Measurements from ENCODE around the gene PDCD4. TPM values are rescaled to one million over a fixed set of nuclear protein-coding genes. Genes with fewer than 3 reads are reported as not detected.
A peak's percentile ranks its signal among the peaks of the same experiment; 100 is the strongest.

Gene PDCD4
- polyA plus RNA-seq, 1 of the 3 experiments (the other 2 are of a cell fraction): 23.3 TPM

DNA sequence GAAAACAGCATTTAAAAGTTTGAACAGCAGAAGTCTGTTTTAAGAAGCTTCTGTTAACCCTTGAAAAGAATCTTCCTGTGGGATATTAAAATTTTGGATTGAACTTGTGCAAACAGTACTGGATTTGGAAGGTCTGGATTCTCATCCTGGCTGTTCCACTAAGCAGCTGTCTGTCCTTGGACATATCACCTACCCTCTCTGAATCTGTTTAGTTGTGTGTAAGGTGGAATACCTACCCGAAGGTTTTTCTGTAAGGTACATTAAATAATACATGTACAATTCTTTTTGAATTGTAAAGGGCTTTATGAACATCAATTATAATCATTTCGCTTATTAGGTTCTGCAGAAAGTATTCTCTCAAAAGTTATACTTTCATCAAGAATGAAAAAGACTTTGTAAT, 2.2 kb downstream of the PDCD4 start:
- Histone ChIP-seq H2AFZ (ENCODE audit: low read depth) (no peak overlapping the region), H3F3A (replicated peaks; ENCODE audit: insufficient read depth) (peaks cover 3% of the 10 kb centered on the region), H3K4me1 (ENCODE audit: control insufficient read depth in 1 of 2, insufficient read depth in 2 of 2, low read depth in 1 of 2, low read length in 1 of 2) (peaks cover 0 to 27% of the 10 kb centered on the region in 2 experiments; a peak in 2 of 4 replicates), H3K9ac (peak overlapping the region; percentile 88; the same call in 1 of the 2 replicates), H3K9me3 (no peaks in the 10 kb centered on the region), H3K27ac (ENCODE audit: low read depth in 2 of 2, low read length in 1 of 2) (peak overlapping the region; percentile 88 to 97; a peak in 3 of 4 replicates), H3K36me3 (replicated peaks in 1 of 2; ENCODE audit: control insufficient read depth in 1 of 2, insufficient read depth in 2 of 2, low read length in 1 of 2) (peaks cover 18 to 30% of the 10 kb centered on the region in 2 experiments), H3K27me3 (ENCODE audit: insufficient read depth) (no peaks in the 10 kb centered on the region), H4K20me1 (ENCODE audit: insufficient read depth) (peaks cover 13% of the 10 kb centered on the region; the same call in 1 of the 2 replicates), H3K79me2 (ENCODE audit: insufficient read depth) (peaks cover 36% of the 10 kb centered on the region), H3K4me2 (peak overlapping the region; percentile 86), H3K9me2 (no peaks in the 10 kb centered on the region), H3K4me3 (ENCODE audit: low read depth in 2 of 2, low read length in 1 of 2) (peak overlapping the region; percentile 74 to 91)
- TF ChIP-seq RXRA (IDR thresholded peaks at IDR 0.05; ENCODE audit: borderline replicate concordance, low read depth): no peak
- TF ChIP-seq MXI1 (IDR thresholded peaks at IDR 0.05; ENCODE audit: low read depth, low read length): no peak
- TF ChIP-seq TCF12 (IDR thresholded peaks at IDR 0.05): no peak
- no peak for TF ChIP-seq SIN3A (IDR thresholded peaks at IDR 0.05; ENCODE audit: borderline replicate concordance, low read depth, low read length)
- TF ChIP-seq, protein P1, sequence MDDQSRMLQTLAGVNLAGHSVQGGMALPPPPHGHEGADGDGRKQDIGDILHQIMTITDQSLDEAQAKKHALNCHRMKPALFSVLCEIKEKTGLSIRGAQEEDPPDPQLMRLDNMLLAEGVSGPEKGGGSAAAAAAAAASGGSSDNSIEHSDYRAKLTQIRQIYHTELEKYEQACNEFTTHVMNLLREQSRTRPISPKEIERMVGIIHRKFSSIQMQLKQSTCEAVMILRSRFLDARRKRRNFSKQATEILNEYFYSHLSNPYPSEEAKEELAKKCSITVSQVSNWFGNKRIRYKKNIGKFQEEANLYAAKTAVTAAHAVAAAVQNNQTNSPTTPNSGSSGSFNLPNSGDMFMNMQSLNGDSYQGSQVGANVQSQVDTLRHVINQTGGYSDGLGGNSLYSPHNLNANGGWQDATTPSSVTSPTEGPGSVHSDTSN (IDR thresholded peaks at IDR 0.05): no peak
- no peak for TF ChIP-seq RFX5 (IDR thresholded peaks at IDR 0.05; ENCODE audit: low read length)
- TF ChIP-seq FOSL2 (IDR thresholded peaks at IDR 0.05; ENCODE audit: borderline replicate concordance, low read depth): no peak
- TF ChIP-seq, protein P2, sequence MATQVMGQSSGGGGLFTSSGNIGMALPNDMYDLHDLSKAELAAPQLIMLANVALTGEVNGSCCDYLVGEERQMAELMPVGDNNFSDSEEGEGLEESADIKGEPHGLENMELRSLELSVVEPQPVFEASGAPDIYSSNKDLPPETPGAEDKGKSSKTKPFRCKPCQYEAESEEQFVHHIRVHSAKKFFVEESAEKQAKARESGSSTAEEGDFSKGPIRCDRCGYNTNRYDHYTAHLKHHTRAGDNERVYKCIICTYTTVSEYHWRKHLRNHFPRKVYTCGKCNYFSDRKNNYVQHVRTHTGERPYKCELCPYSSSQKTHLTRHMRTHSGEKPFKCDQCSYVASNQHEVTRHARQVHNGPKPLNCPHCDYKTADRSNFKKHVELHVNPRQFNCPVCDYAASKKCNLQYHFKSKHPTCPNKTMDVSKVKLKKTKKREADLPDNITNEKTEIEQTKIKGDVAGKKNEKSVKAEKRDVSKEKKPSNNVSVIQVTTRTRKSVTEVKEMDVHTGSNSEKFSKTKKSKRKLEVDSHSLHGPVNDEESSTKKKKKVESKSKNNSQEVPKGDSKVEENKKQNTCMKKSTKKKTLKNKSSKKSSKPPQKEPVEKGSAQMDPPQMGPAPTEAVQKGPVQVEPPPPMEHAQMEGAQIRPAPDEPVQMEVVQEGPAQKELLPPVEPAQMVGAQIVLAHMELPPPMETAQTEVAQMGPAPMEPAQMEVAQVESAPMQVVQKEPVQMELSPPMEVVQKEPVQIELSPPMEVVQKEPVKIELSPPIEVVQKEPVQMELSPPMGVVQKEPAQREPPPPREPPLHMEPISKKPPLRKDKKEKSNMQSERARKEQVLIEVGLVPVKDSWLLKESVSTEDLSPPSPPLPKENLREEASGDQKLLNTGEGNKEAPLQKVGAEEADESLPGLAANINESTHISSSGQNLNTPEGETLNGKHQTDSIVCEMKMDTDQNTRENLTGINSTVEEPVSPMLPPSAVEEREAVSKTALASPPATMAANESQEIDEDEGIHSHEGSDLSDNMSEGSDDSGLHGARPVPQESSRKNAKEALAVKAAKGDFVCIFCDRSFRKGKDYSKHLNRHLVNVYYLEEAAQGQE (IDR thresholded peaks at IDR 0.05; ENCODE audit: low read depth, low read length): no peak
- TF ChIP-seq, protein P3, sequence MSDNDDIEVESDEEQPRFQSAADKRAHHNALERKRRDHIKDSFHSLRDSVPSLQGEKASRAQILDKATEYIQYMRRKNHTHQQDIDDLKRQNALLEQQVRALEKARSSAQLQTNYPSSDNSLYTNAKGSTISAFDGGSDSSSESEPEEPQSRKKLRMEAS (IDR thresholded peaks at IDR 0.05; ENCODE audit: low read depth): no peak
- TF ChIP-seq, protein P4, sequence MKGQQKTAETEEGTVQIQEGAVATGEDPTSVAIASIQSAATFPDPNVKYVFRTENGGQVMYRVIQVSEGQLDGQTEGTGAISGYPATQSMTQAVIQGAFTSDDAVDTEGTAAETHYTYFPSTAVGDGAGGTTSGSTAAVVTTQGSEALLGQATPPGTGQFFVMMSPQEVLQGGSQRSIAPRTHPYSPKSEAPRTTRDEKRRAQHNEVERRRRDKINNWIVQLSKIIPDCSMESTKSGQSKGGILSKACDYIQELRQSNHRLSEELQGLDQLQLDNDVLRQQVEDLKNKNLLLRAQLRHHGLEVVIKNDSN (IDR thresholded peaks at IDR 0.05; ENCODE audit: borderline replicate concordance, low read depth): no peak
- TF ChIP-seq EZH2phosphoT487 (IDR thresholded peaks at IDR 0.05; ENCODE audit: borderline replicate concordance, low read depth): no peak
- no peak for TF ChIP-seq NFIC (IDR thresholded peaks at IDR 0.05; ENCODE audit: borderline replicate concordance)
- no peak for TF ChIP-seq ELF1 (IDR thresholded peaks at IDR 0.05)
- no peak for TF ChIP-seq TAF1 (IDR thresholded peaks at IDR 0.05; ENCODE audit: borderline replicate concordance, low read depth, low read length)
- TF ChIP-seq MEF2A (IDR thresholded peaks at IDR 0.05; ENCODE audit: borderline replicate concordance, low read depth): no peak
- POLR2A ChIA-PET: no interaction called here
- DNase-seq: no peak
- CTCF ChIA-PET: interaction anchor here (1.3 kb wide), 1 partner anchor 128 kb away, joined by 5 read pairs; no protein-coding TSS in a partner anchor
- WGBS (ENCODE audit: low lambda C conversion rate): 41% methylated on average over 2 of the region's 2 CpGs

All from SK-N-SH (cell line).